ENCODE results near the gene TBC1D22A.
"Not testable (repeated sequence)": the region's sequence is repeated elsewhere in the genome, so short reads cannot be mapped to it uniquely, and the experiment has no call there.

Gene TBC1D22A

DNA sequence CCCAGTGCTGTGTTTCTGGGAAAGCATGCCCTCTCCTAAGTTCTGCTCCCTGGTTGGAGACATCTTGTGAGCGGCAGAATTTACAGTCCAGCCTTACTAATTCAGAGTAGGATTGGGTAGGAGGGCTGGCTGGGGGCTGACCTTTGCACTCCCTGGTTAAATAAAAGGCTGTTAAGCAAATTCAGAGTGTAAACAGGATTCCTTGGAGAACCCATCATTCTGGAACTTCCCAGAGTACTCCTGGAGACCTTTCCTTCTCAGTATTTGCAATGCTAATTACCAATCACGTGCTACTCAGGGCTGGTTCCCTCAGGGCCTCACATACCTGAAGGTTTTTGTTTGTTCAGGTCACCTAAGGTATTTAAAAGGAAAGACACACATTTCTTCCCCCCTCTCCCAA is 340.2 kb downstream of the TBC1D22A start:
- in situ Hi-C loops (cut with HindIII; ENCODE audit: low sequenced_read_pairs) = no loop called here

DNA sequence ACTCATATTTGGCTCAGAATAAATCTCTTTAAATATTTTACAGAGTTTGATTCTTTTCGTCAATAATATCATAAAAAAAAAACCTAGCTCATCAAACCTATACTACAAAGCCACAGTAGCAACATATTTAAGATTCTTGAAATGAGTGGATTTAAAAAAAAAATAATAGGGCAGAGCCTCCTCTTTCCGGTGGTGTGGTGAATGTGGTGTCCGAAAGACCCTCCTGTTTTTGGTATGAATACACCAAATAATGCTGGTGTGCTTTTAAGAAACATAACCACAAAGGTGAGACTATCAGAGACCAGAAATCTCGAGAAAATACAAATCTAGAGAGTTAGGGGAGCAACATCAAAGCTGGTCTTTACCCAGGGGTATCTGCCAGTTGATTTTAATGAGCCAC is 342.6 kb downstream of the TBC1D22A start:
- in situ Hi-C loops (cut with HindIII; ENCODE audit: low sequenced_read_pairs) = loop anchor here (5.0 kb wide), 2 partner anchors 47 to 273 kb away; no protein-coding TSS in a partner anchor

DNA sequence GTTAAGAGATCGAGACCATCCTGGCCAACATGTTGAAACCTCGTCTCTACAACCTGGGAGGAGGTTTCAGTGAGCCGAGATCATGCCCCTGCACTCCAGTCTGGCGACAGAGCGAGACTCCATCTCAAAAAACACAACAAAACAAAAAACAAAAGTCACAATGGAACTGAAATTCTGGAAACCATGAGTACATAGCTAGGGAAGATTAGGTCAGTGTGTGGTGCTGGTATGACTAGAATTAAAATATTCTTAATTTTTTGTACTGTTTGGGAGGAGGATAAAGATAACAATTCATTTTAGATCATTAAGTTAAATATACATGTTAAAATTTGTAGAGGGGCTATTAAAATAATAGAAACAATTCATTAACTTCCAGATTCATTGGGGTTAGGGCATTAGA is 344.4 kb downstream of the TBC1D22A start:
- in situ Hi-C loops (cut with HindIII; ENCODE audit: low sequenced_read_pairs) = loop anchor here (5.0 kb wide), 2 partner anchors 45 to 275 kb away; no protein-coding TSS in a partner anchor

DNA sequence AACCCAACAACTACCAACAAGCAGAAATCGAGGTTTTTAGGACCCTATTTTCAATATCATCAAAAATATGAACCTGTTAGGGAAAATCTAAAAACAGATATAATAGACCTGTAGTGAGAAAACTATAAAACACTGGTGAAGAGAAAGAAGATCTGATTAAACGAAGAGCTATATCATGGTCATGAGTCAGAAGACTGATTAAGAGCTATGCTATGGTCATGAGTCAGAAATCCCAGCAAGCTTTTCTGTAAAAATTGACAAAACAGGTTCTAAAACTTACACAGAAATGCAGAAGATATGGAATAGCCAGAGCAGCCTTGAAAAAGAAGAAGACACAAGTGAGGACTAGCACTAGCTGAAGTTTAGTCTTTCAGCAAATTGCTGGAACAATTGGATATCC is 345.0 kb downstream of the TBC1D22A start:
- in situ Hi-C loops (cut with HindIII; ENCODE audit: low sequenced_read_pairs) = loop anchor here (5.0 kb wide), 2 partner anchors 45 to 275 kb away; no protein-coding TSS in a partner anchor

DNA sequence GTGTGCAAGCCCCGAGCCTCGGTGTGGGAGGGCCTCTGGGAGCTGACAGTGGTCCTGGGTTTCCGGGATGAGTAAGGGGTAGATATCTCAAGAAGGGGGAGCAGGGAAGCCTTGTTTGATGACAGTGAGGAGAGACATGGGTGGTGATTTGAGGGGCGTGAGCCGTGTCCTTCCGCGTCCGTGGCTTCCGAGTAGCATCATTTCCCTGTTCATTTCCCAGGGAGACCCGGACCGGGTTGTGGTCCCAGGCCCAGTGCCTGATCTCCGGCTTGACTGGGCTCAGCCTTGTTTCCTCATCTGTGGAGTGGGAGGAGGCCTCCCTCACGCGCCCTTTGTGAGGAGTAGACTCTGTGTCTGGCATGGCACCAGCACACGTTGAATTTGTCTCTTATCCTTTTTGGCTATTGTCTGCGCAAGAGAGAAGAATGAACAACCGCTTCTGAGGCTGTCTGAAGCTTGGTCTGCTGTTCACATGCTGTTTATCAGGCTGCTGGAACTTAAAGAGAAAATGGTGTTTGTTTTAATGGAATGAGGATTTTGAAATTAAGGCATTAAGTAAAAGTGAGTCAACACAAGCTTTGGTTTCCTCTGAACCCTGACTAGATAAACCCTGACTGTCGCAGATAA is 348.5 kb downstream of the TBC1D22A start:
- in situ Hi-C loops (cut with HindIII; ENCODE audit: low sequenced_read_pairs) = no loop called here

DNA sequence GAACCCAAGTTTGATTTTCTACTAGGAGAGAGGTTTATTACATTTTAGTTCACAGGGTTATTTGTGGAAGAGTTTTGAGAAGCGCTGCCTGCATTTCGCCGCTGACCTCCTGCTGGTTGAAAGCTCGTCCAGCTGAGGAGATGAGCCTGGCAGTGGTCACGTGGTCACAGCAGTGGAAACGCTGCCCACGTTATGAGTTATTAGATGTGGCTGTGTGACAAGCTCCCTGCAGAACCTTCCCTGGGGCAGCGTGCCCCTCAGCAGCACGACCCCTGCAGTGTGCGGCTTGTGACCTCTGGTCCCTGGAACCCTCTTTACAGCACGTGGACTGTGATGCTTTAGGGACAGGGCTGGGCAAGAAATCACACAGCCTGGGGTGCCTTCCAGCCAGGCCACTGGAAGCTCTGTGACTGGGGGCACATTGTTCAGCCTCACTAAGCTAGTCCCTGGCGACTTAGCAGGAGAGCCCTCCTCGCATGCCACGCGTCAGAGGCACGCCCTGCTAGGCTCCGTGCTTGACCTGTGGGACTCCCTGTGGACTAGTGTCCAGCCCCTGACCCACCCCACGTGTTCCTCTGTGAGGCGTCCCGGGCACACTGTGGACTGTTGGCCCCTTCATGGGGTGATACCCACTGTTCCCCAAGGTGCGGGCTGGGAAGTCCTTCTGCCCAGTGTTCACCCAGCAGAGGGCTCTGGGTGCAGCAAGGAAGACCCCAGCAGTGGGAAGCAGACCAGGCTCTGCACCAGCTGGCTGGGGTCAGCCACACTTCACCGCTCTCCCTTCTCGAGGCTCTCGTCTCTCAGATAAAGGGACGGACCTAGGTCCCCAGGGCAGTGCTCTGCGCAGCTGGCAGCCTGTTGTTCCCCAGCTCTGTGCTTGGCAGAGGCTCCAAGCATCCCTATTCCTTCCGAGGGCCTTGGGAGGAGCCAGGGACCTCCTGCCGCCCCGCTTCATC is 349.5 kb downstream of the TBC1D22A start:
- in situ Hi-C loops (cut with HindIII; ENCODE audit: low sequenced_read_pairs) = no loop called here

DNA sequence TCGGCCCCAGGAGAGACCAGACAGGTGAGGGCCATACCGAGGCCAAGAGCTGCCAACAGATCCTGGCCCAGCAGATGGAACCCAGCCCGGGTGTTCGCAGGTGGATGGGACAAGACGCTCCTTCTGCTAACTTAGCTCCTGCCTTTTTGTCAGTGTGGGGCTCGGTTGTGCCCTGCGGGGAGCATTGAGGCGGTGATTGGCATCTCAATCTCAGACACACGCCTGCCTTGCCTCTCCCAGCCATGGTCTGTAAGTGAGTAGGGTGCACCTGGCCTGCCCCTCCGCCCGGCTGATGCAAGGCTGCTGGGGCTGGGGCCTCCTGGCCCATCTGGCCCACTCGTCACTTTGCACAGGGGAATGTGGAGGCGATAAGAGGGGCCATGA is 350.1 kb downstream of the TBC1D22A start:
- in situ Hi-C loops (cut with HindIII; ENCODE audit: low sequenced_read_pairs) = no loop called here

DNA sequence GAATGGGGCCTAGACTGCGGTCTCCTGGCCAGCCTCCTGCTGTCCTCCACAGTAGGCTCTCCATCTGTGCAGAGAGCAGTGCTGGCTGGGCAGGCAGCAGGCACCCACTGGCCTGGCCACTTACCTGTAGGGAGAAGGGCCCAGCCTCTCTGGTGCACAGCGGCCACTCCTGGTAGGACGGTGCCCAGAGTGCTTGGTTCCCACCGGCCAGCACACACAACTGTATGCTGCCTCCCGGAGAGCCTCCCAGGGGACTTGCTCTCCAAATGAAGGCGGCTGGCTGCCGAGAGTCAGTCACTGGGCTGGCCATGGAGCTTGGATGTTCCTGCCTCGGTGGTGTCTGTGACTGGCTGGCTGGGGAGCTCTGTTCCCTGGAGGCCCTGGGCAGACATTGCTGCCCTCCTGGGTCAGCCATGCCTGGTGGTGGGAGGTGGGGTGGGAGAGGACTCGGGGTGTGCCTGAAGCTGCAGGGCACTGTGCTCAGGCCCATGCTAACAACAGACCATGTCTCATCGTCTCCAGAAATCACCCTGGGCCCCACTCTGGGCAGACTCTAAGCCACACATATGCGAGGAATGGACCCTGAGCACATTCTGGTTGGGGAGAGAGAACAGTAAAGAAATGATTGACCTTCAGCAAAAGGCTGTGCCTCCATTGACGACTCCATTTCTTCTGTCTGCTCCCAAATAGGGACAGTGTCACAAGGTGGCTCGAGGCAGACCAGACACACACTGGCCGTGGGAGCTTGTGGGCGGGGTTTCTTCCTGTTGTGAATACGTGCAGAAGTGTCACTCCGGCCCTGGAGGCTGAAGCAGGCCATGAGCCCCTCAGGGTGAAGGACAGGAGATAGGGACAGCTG is 350.8 kb downstream of the TBC1D22A start:
- in situ Hi-C loops (cut with HindIII; ENCODE audit: low sequenced_read_pairs) = no loop called here

DNA sequence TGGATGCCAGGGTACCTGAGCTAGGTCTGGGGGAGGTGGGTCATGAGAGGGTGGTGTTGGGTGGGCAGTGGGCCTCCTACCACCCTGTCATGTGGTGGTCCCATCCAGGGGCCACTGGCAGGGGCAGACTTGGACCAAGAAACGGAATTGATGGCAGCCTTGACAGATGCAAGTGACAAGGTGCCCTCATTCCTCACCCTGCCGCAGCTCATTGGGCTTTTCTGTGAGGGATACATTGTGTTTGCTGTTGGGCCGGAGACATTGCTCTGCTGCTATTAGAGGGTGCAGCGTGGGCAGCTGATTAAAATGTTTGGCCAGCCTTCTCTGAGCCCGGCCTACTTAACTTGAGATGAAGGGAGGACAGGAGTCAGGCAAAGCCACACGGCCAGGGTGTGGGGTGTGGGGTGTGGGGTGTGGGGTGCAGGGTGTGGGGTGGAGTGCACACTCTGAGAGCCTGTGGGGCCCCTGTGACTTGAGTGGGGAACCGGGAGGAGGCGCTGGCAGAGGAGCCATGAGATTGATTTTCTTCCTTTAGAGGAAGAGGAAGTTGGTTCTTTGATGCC is 351.5 kb downstream of the TBC1D22A start:
- in situ Hi-C loops (cut with HindIII; ENCODE audit: low sequenced_read_pairs) = no loop called here

DNA sequence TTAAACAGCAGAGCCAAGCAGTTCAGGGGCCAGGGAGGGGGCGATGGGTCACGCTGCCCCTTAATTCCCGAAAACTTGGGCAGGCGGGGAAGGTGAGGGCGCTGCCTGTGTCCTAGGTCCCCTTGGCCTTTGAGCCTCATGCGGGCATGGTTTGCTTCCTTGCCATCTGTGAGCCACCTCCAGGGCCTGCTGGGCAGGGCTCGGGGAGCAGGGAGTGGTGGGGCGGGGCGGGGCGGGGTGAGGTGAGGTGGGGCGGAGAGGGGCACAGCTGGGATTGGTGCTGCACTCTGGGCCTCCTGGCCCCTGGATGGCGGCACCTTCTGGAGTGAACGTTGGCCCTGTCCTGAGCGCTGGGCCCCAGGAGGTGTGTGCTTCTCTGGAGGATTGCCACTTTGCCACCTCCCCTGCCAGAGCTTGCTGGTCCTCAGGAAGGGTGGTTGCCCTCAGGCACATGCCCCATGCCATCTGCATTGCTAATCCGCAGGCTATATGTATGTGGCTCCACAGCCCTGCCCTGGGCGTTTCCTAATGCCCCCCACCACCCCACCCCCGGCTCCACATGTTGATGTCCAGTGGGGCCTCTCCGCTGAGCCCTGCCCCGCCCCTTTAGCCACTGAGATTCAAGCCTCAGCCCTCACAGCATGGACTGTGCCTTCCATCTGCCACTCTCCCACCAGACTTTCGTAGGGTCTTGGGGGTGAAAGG is 352.5 kb downstream of the TBC1D22A start:
- in situ Hi-C loops (cut with HindIII; ENCODE audit: low sequenced_read_pairs) = no loop called here

DNA sequence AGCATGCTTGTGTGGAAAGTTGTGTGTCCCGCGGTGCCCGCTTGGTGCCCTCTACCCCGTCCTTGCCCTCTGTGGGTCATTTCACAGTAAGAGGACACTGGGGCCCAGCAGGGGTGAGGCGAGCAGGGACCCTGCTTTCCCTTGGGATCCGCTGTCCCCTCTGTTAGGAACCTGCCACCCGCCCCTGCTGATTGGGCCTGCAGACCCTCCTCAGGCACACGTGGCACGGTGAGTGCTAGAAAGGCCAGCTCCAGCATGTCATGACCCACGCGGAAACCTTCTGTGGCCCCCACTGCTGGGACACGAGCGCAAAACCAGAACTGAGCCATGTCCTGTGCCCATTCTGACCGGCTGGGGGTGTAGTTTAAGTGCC is 353.1 kb downstream of the TBC1D22A start:
- in situ Hi-C loops (cut with HindIII; ENCODE audit: low sequenced_read_pairs) = no loop called here

DNA sequence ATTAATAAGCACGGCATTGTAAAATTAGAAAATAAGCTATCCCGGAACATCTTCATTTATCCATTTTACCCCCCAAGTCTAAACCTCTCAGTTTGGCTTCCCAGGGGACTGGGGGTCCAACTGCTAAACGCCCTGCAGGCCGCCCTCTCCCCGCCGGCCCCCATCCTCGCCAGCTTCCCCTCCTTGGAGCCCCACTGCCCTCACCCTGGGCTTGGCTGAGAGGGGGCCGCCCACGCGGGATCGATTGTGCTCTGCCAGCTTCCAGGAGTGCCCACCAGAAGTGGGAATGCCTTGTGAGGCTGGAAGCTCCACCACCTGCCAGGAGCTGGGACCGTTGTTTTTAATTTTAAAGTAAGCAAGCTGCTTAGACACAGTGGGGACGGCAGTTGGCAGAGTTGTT is 353.5 kb downstream of the TBC1D22A start:
- in situ Hi-C loops (cut with HindIII; ENCODE audit: low sequenced_read_pairs) = no loop called here

DNA sequence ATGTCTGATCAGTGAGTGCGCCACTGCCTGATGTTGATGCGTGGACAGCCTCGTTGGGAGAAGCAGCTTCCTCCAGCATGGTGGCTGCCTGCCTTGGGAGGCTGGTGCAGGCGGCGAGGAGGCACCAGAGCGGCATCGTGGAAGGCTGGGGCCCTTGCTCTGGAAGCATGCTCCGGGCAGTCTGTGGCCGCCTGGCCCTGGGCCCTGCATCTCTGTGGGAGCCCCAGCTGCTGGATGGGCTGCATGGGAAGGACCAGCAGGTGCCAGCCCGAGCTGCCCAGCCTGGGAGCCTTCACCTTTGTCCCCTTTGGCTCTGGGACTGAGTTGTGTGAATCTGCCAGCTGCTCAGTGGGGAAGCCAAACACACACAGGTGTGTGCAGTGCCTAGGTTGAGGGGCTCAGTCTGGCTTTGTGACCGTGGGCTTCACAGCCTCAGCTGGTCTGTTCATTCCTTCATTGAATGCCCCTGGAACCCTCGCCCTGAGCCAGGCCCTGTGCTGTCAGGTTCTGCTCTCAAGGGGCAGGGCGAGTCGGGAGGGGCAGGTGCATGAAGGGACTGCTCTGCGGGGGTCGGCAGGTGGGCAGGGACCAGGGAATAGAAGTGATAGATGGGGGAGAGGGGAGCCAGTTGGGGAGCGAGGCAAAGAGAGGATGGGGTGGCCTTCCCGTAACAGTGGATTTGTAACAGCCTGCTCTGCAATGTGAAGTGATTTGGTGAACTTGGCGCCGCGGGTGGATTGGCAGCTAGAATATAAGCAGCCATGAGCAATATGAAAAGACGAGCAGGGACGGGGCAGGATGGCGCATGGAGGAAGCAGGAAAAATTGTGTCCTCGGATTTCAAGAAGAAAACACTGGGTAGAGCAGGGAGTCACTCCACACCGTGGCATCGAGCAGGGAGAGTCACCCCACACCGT is 354.2 kb downstream of the TBC1D22A start:
- in situ Hi-C loops (cut with HindIII; ENCODE audit: low sequenced_read_pairs) = no loop called here

DNA sequence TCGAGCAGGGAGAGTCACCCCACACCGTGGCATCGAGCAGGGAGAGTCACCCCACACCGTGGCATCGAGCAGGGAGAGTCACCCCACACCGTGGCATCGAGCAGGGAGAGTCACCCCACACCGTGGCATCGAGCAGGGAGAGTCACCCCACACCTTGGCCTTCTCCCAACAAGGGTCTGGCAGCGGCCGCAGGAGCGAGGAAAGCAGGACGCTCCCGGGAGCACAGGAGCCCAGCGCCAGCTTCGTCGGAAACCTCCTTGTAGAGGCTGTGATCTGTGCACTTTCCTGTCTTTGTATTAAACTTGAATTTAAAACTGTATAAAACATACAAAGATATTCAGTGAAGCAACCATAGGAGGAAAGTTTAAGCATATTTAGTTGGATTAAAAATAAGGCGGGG is 355.0 kb downstream of the TBC1D22A start:
- in situ Hi-C loops (cut with HindIII; ENCODE audit: low sequenced_read_pairs) = not testable (repeated sequence)

DNA sequence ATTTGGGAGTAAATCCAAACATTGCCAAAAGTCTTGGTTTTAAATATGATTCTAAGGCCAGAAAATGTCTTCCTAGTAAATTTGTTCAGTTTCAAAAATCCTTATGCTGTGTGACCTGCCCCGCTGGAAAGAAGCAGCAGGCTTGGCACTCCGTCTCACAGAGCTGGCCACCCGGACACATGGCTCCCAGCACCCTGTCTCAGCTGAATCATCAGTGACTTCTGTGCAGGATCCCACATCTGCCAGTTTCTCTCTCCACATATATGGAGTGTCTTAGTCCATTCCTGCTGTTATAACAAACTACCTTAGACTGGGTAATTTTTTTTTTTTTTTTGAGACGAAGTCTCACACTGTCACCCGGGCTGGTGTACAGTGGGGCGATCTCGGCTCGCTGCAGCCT is 356.7 kb downstream of the TBC1D22A start:
- in situ Hi-C loops (cut with HindIII; ENCODE audit: low sequenced_read_pairs) = no loop called here

DNA sequence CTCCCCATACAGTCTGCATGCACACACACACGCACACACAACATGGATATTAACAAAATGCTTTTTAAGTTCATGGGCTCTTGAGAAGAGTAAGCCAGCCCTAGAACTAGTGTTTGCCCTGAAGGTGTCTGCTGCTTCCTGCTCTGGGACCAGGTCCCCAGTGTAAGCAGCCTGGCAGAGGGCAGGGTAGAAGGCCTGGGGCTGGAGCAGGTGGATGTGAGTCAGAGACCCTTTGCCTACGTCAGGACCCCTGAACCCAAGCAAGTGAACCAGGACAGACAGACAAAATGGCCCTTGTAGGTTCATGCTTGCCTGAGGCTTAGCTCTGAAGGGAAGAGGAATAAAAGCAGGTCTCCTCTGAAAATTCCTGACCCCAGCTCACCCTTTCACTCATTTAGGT is 357.9 kb downstream of the TBC1D22A start:
- in situ Hi-C loops (cut with HindIII; ENCODE audit: low sequenced_read_pairs) = no loop called here

DNA sequence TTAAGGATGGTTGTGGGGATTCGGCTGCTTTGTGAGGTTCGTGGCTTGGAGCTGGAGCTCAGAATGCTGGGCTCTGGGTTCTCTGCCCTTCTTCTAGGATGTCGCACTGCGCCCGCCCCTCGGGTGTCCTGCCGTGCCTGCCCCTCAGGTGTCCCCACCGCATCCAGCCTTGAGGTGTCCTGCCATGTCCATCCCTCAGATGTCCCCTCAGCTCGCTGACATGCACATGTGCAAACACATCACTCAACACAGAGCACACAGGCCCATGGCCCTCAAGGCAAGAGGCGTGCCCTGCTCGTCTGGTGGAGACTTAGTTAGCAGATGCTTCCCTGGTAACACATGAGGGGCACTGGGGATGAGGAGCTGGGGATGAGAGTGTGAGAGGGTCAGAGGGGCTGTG is 359.3 kb downstream of the TBC1D22A start:
- in situ Hi-C loops (cut with HindIII; ENCODE audit: low sequenced_read_pairs) = no loop called here

DNA sequence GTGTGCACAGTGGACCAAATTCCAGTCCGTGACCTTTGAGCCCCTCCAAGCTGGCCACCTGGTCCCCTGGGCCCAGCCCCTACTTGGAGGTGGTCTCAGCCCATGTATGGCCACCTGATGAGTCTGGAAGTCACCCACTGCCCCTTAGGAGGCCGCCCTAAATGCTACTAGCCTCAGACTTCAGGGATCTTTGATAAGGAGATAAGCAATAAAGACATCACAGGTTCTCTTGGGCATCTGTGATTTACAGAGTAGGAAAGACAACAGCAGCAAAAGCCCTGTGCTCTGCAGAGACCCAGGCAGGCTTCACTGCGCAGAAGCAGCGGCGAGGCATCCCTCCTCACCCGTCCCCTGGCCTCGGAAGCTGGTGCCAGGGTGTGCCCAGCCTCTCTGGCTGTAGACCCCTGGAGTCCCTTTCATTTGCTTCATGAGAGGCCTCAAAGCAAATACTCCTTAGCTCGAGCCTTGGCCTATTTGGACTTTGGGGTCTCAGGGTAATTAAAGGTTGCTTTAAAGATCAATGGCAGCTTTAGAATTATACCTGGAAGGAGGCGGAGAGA is 360.1 kb downstream of the TBC1D22A start:
- in situ Hi-C loops (cut with HindIII; ENCODE audit: low sequenced_read_pairs) = no loop called here
